Fibroblast of skin of right quadriceps (primary cell): ENCODE results near the gene PTPRB.
A peak's percentile ranks its signal among the peaks of the same experiment; 100 is the strongest.

Experiments used
- DNase-seq: peaks from one replicate; pipeline ENCODE4 v3.0.0-alpha.2; 2013

Gene PTPRB

DNA sequence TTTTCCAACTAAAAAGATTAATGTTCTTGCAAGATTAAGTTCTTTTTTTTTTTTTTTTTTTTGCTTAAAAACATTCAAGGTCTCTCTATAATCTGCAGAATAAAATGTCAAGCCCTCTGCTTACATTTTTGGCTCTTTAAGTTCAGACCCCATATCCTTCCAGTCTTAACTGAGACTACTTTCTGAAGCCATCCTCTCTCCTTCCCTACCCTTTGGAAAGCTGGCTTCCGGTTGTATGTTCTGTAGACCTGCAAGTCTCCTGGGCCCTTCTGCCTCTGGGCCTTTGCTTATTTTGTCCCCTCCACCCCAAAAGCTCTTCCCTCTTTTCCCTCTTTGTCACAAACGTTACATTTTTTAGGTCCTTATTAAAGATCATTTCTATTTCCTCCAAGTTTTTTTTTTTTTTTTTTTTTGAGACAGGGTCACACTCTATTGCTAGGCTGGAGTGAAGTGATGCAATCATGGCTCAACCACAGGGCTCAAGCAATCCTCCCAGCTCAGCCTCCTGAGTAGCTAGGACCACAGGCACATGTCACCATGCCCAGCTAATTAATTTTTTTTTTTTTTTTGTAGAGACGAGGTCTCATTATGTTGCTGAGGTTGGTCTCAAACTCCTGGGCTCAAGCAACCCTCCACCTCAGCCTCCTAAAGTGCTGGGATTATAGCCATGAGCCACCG, 46.5 kb downstream of the PTPRB start:
- DNase-seq: no peak

DNA sequence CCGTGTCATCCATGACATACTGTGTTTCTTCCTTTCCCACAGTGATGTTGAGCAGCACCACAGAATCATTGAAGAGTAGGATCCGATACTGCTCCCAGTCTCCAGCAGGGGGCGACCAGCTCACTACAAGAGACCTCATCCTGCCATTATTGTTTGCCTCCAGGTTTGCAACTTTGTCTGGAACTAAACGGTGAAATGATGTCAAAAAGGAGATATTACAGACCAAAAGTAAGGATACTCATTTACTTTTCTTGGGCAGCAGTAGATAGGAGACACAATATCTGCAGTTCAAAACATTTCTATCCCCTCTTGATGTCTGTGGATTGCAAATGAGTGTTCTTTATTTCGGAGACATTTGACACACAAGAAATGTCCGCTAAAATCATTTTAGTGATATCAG, 47.2 kb downstream of the PTPRB start:
- peak; percentile 69 for DNase-seq

DNA sequence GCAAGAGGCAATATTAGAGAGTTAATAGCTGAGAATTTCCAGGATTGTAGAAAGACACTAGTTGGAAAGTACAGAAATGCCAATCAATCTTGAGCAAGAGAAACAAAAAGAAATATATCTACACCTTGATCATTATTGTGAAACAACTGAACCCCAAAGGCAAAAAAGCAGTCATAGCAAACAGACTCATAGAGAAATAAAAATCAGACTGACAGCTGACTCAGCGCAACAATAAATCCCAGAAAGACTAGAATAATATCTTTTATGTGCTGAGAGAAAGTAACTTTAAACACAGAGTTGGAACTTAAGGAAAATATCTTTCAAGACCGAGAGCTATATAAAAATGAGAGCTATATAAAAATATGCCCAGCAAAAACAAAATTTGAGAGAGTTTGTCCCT, 52.9 kb downstream of the PTPRB start:
- DNase-seq: no peak

DNA sequence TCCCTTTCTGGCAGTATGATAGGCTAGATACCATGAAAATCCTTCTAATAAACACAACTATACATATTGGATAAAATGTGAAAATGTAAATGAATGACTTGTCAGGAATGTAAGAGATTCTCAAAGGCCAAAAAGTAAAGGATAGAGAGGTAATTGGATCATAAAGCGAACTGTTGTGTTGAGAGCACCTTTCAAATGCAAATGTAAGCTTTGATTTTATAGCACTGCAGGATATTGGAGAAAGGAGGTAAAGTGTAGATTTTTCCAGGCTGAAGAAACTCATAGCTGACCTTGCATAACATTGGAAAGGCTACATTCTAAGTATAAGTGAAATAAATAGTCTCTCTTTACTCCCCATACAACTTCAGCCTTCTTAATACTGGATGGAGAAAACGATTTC, 54.0 kb downstream of the PTPRB start:
- no peak for DNase-seq

DNA sequence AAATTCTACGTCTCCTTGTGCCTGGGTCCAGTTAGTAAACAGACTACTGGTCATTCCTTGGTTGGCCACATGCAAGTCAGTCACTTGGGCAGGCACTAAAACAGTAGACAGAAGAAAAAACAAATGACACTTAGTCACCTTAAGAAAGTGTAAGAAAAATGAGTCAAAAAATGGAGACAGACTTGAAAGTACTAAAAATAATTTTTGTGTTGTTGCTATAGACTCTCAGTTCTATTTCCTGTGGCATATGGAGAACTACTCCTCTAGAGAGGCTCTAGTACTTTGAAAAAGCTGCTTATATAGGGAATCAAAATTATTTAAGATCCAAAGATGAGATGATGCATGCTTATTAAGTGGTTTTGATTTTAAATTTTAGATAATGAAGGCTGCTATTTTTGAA, 56.0 kb downstream of the PTPRB start:
- DNase-seq: no peak

DNA sequence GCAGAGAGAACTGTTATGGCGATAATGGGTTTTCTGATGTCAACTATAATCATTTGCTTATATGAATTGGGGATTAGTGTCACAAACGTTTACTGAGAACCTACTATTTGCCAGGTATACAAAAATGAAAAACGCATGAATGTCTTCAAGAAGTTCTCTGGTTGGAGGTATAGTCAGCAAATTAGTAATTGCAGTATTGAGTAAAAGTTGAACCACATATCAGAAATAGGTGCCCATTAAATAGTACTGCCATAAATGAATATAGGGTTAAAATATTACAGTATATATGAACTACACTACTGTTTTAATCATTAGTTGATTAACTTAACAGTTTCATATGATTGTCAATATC, 60.0 kb downstream of the PTPRB start:
- DNase-seq: no peak

DNA sequence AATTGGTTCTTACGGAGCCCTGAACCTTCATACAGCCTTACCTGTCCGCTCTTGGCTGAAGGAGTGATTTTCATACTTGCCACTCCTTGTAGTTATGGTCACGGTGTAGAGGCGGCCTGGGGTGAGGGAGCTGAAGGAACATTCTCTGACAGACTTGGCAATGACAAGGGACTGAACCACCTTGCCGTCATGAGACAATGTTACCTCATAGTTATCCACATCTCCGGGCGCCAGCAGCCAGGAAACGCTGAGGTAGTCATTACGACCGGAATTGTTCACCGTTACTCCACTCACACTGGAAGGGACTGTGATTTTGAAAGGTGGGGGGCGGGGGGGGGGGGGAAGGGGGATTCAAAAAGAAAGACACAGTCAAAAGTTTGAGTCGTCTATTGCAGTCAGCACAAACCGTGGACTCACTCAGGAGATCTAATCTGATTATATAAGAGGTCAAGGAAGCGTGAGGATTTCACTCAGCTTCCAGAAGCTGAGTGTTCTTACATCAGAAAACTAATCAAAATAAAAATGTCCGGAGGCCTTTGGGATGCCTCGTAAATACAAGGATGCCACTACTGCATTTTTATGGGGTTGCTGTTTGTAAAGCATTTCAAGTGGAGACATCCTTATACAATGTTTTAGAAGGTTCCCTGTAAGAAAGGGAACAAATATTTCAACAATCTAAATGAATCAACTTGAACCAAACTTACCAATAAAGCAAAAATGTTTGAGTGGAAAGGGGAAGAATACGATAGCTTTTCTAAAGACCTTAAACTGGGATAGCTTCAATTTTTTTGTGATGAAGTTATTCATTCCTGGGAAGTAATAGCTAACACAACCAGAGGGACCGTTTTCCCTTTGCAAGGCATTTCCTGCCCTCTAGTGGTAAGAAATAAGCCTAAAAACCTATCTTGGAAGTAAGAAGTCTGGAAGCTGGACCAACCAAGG, 60.6 kb downstream of the PTPRB start:
- peak; percentile 85 for DNase-seq

DNA sequence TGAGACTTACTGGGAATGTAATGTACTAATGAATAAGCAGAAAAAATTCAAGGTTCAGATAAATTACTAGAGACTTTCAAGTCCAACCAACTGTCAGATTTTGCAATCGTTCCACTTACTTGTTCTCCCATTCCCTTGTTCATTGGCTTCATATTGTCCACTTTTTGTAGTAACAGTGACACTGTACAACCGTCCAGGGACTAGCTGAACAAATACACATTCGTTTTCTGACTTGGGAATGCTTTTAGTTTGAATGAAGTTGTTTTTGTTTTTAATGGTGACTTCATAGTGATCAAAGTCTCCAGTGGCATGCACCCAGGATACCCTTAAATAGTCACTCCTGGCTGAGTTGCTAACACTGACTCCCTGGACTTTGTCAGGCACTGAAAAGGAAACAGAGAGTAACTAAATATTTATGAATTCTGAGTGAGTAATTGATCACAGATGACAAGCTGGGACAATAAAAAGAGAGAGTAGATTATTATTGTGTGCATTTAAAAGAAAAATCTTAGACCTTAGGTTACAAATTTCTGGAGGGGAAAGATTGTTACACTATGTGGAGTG, 65.4 kb downstream of the PTPRB start:
- no peak for DNase-seq

DNA sequence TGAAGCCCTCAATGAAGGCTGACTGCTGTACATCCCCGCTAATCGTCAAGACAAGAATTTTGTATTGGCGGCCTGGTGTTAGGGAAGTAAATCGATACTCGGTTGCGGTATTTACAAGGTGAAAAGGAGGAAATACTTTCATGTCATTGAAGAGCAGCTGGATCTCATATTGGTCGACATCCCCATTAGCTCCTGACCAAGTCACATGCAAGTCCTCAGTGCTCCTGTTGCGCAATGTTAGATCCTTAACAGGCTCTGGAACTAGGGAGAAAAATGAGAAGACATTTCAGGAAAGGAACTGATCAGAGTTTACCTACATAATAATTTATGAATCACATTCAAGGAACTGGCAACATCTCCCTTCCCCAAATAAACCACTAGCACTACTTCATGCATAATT, 66.2 kb downstream of the PTPRB start:
- no peak for DNase-seq

DNA sequence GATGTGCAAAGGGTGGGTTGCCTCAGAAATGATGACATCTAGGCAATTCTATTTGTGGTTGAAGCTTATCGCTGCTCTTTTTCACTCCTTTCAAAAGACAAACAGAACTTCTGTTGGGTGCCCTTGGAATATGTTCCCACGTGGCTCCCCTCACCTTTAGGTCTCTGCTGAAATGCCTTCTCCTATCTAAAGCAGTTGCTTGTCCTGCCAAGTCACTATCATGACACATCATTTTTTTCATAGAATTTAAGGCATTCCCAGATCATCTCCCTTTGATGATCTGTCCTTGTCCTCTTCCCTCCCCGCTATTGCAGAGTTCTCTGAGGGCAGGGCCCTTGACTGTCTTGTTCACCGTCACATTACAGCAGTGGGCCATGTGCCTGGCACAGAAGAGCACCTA, 75.7 kb downstream of the PTPRB start:
- no peak for DNase-seq

DNA sequence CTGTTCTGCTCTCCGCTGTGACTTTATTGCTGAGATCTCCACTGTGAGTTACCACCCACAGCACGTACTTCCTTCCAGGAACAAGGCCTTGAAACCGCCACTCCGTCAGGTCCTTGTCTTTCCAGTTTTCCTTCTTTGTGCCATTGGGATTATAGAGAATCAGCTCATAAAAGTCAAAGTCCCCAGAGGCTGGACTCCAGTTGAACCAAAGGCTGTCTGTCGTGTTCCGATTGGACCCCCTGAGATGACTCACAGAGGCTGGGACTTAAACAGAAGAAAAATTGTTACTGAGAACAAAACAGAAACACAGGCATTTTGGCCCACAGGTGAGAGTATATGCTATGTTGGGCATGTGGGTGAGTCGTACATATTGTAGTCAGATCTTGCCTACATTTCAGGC, 76.6 kb downstream of the PTPRB start:
- no peak for DNase-seq

DNA sequence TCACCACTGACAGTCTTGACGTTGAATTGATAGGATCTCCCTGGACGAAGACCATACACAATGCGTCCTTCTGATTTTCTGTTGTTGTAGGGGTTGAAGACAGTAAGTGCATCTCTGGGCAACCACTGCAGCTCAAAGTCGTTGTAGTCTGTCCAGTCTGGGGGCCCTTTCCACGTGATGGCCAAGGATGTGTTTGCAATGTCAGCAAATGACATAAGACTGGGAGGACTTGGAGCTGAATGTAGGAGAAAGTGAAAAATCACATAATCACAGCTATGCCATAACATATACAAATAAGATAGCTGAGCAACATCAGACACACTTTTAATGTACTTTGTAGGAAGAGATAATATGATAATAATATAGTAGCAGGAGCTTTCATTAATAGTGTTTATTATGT, 77.8 kb downstream of the PTPRB start:
- DNase-seq: no peak

DNA sequence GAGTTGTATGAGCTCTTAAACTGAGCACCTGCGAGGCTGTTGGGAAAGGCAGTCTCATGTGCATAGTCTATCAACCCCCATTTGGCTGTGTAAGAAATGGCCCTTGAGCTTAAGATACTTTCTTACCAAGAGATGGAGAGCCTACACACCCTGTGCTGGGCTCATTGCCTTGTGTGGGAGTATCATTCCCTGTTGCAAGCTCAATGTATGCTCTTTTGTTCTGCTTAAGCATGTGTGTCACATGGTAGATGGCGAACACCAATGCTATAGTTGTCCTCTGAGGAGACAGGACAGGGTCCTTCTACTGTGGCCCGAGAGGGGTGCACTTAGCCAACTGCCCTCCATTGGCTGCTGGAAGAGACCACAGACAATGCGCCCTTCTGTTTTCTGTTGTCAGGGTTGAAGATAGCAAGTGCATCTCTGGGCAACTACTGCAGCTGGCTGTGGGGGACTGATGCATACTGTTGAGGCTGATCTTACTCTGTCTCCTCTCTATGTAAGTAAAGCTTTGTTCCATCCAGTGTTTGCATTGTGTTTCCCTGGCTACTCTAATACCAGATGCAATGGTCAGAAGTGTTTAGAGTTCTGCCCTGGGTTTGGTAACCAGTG, 79.5 kb downstream of the PTPRB start:
- no peak for DNase-seq

DNA sequence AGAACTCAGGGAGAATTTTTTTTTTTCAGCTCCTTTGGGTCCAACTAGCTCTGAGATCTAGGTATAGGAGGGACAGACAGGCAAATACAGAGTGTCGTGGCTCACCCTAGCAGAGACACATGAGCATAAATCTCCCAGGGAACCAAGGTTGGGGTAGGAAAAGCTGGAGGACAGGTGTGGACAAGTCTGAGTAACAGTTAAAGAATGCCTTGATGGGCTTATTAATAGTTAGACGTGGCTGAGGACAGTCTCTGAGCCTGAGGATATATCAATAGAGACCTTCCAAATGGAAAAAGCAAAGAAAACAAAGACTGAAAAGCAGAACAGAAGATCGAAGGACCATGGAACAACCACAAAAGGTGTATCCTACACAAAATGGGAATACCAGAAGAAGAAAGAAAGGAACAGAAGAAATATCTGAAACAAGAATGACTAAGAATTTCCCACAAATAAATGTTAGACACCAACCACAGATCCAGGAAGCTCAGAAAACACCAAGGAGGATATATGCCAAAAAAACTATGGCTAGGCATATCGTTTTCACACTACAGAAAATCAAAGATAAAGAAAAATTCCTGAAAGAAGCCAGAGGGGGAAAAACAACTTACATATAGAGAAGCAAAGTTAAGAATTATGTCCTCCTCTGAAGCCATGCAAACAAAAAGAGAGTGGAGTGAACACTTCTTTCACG, 80.9 kb downstream of the PTPRB start:
- no peak for DNase-seq

DNA sequence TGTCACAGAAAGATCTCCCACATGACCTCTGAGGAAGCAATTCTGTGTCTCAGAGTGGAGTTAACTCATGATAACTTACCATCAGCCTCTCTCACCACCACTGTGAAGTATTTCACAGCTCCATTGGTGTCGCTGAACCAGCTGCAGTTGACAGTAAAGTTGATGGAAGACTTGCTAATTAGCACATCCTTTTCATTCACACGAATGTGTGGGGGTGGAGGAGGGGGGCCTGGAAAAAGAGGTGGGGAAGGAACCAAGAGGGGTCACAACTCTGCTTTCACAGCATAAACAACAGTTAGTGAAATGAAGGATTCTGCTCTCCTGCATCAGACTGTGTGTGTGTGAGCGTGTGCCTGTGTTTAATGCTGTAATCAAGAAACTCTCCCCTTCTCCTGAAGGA, 82.1 kb downstream of the PTPRB start:
- DNase-seq: no peak

DNA sequence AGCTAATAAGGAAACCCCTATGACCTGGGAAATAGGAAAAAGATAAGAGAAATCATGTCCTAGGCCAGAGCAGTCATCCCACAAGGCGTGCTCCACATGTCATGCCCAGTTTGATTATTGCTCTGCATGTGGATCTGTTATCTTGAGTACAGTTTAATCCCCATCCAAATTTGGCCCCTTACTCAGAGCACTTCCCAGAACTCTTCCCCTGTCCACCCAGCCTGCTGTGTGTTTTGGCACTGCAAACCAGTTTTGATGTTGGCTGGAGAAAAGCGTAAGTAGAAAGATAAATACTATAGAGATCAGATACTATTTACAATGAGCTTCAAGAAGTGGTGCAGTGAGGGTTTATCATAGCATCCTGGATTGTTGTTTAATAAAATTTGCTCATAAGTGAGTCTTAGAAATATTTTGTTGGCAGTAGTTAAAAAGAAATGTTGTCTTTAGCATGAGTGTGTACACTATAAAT, 83.8 kb downstream of the PTPRB start:
- DNase-seq: no peak

DNA sequence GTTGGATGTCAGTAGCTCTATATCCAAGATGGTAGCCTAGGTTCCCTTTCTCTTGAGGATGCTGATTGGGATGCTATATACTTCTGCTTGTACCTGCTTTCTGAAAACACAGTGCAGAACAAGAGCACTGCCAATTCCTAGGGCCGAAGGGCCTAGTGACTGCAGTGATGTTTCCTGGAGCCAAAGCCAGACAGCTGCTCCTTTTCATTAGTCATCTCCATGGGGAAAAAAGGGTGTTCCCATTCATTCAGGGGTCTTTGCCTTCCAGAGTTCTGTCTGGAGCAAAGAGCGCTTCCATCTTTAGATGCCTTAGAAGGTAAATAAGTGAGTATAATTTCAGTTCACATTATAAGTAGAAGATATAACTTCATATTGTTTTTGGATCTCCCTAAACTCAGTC, 85.5 kb downstream of the PTPRB start:
- DNase-seq: no peak

DNA sequence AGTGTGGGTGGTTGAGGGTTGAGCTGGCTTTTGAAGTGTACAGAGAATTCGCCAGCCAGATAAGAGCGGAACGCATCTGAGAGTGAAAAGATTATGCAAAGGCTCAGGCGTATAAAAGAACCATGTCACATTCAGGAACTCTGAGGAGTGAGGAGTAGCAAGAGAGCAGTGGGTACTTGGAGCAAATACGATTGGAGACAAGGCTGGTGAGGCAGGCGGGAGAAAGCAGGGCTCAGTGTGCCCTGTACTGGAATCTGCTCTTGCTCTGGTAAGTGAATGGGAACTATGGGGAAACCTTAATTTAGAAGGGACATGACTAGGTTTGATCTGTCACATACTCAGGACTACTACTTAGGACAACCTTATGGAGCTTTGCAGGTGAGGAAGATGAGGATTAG, 87.0 kb downstream of the PTPRB start:
- DNase-seq: no peak

DNA sequence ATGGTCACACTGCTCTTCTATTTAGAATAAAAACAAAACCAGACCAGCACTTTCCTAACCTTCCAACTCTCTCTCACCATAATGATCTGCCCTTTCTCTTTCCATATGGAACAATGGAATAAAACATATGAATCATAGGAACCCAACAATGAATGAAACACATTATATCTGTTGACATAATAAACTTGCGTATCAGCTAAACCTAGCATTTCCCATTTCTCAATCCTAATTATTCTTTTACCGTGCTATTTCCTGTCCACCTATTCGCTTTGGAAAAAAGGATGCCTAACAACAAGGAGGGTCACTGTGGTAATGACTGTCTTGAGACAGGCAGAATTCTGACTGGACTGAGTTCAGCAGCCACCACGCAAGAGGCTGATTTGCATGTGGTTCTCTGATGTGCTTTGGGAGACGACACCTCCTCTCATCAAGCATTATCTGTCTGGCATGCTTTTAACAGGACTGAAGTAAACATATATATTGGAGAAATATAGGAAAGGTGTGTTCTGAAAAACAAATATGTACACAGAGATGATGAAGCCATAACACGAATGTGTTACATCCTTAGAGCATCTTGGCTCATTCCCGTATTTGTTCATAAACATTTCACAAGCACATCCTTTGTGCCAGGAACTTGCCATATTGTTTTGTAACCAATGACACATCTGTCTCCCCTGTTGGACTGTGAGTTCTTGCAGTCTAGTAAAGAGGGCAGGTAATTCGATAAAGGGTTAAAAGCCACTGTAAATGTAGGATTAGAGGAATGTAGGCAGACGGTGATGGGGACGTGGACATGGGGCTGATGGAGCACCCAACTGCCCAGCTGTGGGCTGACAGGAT, 87.7 kb downstream of the PTPRB start:
- DNase-seq: no peak

DNA sequence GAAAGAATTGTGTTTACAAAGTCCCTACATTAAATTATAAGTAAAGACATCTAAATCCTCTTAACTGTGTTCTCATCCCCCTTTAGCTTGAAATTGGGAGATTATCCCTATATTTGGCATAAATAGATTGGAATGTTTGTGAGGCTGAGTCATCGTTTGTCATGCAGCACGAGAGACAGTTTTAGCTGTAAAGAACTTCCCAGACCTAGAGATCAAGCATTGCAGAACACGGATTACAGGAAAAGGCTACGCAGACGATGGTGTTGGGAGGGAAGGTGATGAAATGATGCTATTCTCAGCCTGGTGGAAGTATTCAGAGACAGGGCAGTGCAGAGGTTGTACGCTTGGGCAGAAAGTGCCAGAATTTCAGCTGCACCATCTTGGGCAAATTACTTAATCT, 93.8 kb downstream of the PTPRB start:
- peak; percentile 98 for DNase-seq

DNA sequence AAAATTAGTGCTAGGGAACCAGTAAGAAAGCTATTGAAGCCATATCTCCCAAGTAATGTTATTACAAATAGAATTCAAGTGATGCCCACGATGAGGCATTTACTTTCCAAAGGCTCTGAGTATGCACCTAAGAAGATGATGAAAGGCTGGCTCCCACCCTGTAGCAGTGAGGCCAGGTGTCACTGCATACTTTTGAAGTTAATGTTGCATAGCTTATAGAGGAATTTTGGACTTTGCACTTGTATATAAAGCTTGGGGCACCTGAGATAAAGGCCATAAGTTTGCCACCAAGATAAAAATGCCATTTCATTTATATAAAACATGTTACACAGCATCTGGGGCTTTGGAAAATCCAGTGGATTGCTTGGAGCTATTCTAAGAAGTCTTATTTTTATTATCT, 96.2 kb downstream of the PTPRB start:
- no peak for DNase-seq

DNA sequence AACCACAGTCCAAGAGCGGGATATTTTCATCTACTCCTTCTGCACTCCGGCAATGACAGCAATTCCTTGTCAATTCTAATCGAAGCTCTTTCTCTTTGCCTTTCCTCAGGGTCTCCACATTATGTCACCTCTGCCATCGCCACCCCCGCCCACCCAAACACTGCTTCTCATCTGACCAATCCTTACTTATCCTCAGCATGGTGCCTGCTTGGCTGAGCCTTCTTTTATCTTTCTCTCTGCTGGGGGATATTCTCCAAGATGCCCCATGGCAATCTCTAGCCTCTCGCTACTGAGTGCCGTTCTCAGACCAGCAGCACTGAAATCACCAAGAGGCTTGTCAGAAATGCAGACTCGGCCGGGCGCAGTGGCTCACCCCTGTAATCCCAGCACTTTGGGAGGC, 100.6 kb downstream of the PTPRB start:
- DNase-seq: no peak
